ENCODE results near the gene SIAE.

The SIAE gene, protein sequence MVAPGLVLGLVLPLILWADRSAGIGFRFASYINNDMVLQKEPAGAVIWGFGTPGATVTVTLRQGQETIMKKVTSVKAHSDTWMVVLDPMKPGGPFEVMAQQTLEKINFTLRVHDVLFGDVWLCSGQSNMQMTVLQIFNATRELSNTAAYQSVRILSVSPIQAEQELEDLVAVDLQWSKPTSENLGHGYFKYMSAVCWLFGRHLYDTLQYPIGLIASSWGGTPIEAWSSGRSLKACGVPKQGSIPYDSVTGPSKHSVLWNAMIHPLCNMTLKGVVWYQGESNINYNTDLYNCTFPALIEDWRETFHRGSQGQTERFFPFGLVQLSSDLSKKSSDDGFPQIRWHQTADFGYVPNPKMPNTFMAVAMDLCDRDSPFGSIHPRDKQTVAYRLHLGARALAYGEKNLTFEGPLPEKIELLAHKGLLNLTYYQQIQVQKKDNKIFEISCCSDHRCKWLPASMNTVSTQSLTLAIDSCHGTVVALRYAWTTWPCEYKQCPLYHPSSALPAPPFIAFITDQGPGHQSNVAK

DNA sequence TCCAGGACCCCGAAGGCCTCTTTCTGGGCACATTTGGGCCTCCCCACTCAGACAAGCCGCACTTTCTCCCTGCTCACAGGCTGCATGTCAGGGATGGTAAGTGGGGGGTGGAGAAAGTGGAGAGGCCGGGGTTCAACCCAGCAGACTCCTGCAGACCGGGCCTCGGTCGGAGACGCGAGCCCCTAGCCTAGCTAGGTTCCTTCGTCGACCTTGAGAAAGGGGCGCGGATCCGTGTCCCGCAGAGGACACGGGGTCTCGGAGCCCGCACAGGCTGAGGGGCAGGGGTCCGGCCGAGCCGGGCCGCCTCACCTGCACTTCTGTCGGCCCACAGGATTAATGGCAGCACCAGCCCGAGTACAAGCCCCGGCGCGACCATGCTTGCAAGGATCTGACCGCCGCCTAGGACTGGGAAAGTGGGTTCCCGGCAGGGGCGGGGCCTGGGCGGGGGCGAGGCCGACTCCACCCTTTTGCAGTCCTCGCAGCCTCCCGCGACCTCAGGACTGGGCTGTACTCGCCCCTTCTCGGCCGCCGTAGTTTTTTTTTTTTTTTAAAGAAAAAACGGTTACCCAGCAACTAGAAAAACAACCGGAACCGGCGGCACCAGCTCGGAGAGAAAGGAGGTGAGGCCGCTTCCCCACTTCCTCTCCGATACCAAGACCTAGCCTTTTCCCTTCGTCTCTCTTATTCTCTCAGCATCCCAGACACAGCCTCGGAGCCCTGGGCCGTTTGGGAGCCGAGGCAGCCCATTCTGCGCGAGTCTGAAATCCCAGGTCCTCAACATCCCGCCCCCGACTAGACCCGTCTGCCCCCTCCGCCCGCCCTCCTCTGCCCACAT, at the start of gene SIAE, which contains the start of gene SPA17:
SIAE (minus strand) TSS at position 407 of the 835 bp plus-strand sequence; CDS start at position 376, 31 bp downstream.
SPA17 (plus strand) TSS at position 572 of the 835 bp plus-strand sequence. CDS start 1,361 bp downstream, outside the sequence.
- DNase-seq: peak; percentile 80

DNA sequence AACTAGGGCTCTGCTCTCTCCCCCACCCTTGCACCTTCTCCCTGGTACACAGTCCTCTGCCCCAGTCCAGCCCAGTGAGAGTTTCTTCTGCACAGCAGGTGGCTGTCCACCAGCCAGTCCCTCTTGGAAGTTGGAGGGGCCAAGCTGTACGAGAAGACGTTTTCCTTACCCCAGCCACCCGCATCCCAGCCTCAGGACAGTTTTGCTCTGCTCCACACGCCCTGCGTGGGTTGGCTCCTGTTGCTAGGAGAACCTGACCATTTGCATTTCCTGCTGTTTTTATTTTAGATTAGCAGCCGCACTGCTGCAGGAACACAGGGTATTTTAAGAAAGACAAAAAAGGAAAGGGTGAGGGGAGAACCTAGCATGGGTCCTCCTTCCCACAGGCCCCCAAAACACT, 48.6 kb upstream of the SIAE start:
- DNase-seq: no peak

DNA sequence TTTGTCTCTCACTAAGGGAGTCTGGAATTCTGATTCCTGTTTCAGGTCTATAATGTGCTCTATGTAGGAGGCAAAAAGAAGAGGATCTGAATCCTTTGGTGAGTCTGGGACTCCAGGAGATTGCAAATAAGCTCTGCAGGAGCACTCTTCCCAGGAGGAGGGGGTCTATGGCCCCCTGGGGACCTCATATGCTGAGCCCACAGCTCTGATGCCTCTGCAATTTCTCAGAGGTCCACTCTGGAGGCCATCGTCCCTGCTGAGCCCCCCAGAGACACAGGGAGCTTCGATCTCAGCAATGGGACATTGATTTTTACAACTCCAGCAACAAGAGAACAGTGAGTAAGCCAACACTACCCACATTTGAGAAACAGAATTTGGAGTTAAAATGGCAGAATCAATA, 46.0 kb upstream of the SIAE start:
- DNase-seq: no peak

DNA sequence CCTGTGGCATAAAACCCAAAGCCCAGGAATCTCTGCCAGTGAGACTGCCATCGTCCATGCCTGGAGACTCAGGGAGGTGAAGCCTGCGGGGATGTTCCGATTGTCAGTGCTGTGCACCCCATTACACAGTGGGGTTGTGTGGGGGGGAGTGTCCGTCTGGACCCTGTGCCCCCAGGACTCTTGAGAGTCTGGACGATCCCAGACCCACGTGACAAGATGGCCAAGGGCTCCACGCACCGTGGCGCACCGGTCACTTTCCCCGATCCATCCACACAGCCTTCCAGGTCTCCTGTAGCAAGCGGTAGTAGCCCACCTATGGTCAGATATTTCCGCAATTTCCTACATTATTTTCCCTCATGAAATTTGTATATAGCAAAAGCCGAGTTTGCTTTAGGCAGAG, 45.3 kb upstream of the SIAE start:
- DNase-seq: no peak

DNA sequence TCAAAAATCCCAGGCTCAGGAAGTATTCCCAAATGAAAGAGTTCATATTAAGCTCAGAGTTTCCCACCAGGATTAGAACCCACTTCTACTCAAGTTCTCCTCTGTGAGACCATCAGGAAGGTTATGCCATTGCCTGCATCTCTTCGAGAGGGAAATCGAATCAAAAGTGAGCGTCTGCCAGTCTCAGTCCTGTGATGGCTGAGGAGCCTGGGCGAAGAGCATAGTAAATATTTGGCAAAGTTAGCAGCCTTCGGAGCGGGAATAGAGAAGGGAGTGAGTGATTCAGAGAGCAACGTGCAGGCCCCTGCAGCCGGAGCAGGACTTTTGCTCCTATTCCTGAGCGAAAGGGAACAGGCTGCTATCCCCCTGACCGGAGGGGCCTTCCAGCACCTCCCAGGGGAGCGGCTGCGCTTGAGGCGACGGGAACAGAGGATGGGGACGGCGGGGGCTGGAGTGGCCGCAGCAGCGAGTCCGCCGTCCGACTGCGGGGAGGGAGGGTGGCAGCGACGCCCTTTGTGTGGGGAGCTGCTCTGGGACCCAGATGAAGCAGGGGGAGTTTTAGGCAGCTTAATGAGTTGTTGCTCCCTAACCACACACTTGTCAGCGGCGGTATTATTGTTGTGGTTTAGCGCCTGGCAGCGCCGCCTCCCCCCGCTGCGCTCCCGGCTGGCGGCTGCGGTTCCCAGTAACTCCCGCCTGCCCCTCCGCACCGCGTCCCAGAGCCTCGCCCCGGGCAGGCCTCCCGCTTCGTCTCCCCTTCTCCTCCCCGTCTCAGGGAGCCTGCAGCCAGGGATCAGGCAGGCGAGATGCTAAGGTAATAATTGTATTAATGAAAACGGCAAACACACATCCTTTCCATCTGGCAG, 44.5 kb upstream of the SIAE start:
- no peak for DNase-seq

DNA sequence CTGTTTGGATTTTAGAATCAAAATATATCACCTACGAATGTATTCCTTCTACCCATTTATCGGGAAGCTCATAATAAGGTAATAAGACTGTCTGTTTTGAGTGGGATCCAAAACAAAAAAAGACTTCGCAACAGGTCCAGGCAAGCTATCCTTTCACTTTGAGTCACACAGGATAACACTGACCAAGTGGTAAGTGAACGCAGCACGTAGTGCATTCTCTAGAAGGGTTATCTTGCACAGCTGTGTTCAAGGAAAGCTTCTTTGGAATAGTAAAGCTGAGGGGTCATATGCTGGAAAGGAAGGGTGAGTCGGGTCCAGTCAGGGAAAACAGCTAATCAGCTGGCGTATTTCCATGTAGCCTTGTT, 43.9 kb upstream of the SIAE start:
- no peak for DNase-seq

DNA sequence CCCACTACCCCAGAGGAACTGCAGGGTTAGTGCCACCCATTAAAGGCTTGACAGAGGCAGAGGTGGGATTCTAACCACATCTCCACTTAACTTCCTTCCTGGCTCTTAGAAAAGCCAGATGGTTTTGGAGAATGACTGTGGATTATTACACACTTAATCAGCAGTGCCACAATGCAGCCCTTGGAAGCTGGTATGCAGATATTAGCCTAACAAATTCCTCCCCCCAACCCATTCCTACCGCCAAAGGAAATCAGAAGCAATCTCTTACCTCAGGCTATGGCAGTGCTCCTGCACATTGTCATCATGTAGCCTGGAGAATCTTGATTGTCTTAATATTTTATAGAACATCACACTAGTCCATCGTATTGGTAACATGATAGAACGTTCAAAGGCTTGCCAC, 43.1 kb upstream of the SIAE start:
- no peak for DNase-seq

DNA sequence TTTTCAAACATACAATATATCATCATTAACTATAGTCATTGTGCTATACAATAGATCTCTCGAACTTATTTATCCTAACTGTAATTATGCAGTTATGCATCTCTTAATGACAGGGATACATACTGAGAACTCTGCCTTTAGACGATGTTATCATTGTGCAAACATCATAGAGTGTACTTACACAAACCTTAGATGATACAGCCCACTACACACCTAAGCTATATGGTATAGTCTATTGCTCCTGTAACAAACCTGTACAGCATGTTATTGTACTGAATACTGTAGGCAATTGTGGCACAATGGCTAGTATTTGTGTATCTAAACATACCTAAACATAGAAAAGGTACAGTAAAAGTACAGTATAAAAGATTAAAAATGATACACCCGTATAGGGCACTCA, 38.9 kb upstream of the SIAE start:
- DNase-seq: no peak

DNA sequence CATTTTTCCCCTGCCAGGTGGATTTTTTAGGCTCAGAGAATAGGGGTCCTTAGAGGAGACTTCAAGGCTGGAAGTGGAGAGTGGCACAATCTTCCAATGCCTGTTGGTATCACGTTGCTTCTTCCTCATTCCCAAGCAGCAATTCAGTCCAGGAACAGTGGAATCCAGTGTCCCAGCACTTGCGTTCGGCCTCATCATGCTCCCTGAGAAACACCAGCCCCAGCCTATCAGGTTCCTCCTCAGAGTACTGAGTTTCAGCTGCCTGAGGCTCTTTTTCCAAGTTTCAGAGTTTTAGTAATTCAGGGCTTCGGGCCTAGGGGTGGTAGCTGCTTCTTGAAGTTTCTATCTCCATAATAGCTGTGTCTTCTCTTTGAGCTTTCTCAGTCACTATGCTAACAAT, 34.3 kb upstream of the SIAE start:
- DNase-seq: no peak

DNA sequence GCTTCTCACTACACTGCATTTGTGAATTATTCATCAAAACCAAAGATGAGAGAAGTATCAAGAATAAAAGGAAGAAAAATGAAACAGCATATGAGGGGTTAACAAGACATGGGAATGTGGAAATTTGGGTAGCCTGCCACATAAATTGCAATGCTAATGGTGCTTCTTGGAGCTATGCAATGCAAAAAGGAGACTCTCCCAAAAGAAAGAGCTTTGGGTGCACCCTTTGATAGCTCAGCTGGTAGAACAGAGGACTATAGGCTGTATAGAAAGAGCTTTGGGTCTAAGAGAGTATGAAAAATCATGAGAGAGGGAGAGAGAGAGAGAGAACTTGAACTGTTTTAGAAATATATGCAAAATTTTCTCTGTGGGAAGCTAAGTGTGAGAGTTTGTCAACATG, 26.5 kb upstream of the SIAE start:
- no peak for DNase-seq

DNA sequence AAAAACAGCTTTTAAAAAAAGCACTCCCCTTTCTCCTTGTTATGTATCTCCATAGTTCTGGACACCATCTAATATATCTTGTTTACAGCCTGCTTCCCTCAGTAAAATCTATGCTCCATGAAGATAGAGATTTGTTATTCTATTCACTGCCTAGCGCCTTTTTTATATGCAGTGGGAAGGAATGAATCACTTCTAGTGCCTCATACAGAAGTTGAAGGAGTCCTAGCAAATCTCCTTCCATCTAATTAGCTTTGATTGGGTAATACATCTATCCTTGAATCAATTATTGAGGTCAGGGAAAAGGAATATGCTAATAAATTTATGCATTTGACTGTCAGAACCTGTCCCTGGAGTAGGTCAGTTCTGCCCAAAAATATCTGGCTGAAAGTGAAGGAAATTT, 26.0 kb upstream of the SIAE start:
- DNase-seq: no peak

DNA sequence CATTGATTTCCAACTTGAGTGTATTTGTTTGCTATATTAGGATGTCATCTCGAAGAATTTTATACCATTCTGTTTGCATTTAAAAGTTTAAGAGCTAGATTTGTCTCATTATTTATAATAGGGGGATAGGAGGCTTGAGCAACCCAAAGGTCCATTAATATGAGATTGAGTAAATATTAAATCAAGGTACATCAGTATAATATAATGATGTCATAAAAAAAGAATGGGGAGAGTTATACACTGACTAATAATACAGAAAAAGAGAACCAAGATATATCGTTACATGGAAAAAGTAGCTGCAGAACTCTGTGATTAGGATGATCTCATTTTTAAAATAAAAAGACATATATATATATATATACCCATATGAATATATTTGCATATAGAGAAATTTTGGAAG, 19.6 kb upstream of the SIAE start:
- DNase-seq: no peak

DNA sequence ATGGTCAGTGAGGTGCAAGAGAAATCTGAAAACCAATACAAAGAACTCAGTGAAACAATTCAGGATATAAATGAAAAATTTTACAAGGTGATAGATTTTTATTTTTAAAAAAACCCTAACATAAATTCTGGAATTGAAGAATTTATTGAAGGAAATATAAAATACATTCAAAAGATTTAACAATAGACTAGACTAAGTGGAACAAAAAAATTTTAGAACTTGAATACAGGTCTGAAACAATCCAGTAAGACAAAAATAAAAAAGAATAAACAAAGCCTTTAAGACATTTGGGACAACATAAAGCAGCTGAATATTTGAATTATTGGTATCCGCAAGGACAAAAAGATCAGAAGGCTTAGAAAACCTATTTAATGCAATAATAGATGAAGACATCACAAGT, 8.9 kb upstream of the SIAE start:
- no peak for DNase-seq

DNA sequence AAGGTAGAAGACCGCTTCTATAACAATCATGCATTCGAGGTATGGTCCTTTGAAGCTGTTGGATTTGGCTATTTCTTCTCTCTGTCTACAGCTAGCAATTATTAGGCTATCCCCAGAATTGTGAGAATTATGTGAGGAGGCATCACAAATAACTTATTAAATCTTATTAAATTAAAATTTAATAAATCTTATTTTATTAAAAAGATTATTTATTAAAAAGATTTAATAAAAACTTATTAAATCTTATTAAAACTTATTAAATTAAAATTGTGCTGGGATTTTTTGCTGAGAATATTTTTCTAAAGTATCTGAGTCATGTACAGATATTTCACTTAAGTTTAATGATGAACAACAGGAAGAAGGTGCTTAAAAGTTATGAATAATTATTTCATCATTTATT, 7.9 kb upstream of the SIAE start:
- DNase-seq: no peak

DNA sequence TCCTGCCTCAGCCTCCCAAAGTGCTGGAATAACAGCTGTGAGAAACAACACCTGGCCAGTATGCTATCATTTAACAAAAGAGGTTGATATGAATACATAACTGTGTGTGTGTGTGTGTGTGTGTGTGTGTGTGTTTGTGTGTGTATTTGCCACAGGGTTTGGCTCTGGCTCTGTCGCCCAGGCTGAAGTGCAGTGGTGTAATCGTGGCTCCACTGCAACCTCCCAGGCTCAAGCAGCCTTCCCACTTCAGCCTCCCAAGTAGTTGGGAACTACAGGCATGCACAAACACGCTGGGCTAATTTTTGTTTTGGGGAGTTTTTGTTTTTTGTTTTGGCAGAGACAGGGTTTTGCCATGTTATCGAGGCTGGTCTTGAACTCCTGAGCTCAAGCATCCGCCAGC, 4.9 kb upstream of the SIAE start:
- no peak for DNase-seq

DNA sequence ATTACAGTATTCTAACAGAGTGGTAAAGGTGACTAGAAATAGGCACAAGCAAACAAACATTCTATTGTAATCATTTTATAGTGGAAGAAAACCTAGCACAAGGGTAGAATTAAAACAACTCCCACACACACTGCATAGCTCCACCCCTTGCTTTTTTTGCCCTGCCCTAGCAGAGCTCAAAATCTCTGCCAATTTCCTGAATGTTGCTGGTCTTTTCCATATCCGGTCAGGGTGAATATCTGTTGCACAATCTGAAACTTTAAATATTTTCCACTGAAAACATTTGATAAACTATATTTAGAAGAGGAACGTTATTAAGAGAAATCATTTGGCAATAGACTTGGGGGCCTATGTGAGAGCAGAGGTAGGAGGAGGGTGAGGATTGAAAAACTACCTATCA, 2.8 kb upstream of the SIAE start:
- DNase-seq: no peak

DNA sequence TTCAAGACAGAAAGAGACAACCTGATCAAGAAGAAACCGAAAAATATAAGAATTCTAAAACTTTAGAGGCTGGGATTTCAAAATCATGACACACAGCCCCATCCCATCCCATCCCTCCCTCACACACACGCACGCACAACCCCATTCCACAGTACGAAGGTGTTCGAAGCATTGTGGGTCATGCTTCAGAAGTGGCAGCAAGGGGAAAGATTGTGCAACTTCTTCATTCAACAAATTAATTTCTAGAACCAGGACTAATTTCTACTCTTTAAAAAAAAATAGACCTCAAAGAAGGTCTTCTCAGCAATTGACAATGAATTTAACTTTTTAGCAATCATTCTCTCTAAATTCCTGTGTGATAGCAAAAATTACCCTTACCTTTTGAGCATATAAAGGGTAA, 1.0 kb upstream of the SIAE start:
- DNase-seq: no peak

DNA sequence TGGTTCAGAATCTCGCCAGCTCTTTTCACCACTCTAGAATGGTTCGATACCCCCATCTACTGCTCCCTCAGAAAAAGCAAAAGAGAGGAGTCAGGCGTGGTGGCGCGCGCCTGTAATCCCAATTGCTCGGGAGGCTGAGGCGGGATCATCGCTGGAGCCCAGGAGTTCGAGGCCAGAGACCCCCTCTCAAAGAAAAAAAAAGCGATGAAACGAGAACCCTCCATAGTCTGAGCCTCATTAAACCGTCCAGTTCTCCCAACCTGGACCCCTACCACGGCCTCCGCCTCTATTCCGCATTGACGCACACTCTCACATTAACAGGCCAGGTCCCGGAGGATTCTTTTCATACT, 604 bp upstream of the SIAE start:
- no peak for DNase-seq

DNA sequence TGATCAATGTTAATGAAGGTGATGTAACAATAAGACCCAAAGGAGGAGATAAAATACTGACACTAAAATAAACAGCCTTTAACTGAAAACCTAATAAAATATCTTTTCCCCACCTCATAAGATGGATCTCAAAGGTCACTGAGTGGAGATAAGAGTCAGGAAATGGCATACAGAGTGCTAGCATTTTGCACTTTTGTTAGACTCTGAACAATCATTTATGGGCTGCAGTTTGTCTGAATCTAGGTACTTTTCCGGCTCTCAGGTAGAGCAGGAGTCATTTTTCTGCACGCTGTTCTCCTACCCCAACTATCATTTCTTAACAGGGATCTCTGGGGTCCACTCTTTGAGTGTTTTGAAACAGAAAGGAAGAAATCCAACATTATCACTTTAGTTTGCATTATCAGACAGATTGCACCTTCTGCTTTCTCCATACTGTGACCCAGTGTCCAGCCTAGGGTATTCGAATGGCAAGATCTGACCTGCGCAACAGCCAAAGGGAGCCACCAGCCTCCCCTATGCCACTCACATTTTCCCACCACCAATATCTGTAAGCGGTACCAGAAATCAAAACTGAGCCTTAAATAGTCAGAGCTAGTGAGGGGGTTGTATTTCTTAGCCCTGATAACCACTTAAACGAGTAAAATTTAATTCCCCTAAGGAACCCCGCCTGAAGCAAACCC, 863 bp downstream of the SIAE start:
- DNase-seq: no peak

DNA sequence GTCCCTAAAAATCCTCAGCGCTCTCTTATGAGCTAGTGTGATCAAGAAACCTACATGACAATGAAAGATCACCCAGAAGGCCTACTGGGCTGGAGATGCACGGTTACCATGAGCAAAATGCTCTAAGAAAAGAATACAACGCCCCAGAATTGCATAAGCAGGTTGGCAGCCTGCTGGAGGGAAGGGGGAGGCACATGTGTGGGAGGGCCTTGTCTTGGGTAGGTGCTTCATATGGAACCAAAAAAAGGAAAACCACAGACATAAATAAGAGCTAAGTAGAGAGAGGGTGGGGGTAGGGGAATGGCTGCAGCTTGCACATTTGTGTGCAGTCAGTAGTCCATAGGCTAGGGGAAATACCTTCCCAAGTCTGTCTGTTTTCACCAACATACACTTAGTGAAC, 2.8 kb downstream of the SIAE start:
- peak; percentile 10 for DNase-seq

DNA sequence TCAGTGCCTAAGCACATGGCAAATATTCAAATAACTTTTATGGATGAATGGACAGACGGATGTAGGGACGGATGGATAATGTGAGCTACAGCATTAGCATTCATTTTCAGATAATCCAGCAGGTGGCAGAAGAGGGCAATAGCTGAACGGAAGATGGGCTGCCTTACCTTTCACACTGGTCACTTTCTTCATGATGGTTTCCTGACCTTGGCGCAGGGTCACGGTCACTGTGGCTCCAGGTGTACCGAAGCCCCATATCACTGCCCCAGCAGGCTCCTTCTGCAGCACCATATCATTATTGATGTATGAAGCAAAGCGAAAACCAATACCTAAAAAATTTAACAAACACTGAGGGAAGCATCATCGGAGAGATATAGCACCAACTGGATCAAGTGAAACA, 4.3 kb downstream of the SIAE start:
- no peak for DNase-seq

DNA sequence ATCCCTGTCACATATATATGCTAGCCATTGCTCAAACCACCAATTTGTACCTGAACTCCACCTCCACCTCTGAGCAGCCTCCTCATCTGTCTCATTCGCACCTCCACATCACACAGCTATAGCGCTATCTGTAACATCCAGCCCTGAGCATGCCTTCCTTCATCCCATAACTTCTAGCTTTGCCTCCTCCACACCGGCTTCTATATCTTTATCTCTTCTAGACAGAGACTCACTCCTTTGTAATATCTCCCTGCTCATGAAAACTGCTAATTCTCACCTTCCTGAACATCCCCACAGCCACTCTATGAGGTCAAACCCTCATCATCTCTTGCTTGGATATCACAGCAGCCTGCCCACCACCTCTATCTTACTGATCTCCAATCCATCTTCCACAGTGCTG, 5.9 kb downstream of the SIAE start:
- DNase-seq: no peak

DNA sequence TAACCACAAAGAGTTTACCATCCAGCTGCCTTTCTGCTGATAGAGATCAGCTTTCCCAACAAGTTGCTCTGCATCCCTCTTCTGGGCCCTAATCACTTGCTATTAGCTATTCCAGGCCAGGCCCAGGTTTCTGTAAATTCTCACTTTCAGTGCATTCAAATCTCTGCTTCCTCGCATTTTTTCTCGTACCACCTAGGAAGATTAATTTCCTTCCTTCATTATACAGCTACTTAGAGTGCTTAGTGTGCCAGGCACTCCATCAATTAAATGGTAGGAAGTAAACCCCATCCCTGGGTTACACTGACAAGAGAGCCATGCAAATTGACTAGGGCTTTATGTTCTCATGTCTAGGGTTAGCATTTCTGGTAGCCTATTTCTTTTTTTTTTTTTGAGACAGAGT, 9.7 kb downstream of the SIAE start:
- DNase-seq: no peak

All from stimulated activated CD4-positive, alpha-beta T cell treated with anti-CD3 and anti-CD28 coated beads, Interleukin-4, amount 100 ng/mL, for 1 hour (primary cell).